ENCODE results near the gene RAB11FIP4.

RAB11FIP4 gene

DNA sequence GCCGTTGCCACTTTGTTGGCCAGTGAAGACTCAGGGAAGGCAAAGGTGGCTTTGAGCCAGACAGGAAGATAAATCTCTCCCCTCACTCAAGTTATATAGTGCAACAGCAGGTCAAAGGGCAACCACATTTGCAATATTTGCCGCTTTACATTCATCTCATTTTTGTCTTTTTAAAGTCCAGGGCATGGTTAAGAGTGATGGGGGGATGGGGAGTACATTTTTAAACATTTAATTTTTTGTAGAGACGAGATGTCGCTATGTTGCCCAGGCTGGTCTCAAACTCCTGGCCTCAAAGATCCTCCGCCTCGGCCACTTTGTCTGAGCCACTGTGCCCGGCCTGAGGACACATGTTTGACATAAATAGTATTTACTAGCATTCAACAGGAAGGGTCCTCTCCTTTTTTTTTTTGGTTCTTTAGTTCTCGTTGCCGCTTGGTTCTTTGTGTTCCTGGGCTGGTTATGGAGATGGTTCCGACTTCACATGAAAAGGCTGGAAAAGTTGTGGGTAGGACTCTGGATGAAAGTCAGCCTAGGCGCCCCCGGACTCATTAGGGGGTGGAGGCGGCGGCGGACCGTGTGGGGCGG is 95.7 kb downstream of the RAB11FIP4 start:
- DNase-seq (ENCODE audit: low read depth): no peak
- peak overlapping the region; percentile 32 for H3K4me3 ChIP-seq (ENCODE audit: low read depth, low read length)
- TF ChIP-seq, protein P1, sequence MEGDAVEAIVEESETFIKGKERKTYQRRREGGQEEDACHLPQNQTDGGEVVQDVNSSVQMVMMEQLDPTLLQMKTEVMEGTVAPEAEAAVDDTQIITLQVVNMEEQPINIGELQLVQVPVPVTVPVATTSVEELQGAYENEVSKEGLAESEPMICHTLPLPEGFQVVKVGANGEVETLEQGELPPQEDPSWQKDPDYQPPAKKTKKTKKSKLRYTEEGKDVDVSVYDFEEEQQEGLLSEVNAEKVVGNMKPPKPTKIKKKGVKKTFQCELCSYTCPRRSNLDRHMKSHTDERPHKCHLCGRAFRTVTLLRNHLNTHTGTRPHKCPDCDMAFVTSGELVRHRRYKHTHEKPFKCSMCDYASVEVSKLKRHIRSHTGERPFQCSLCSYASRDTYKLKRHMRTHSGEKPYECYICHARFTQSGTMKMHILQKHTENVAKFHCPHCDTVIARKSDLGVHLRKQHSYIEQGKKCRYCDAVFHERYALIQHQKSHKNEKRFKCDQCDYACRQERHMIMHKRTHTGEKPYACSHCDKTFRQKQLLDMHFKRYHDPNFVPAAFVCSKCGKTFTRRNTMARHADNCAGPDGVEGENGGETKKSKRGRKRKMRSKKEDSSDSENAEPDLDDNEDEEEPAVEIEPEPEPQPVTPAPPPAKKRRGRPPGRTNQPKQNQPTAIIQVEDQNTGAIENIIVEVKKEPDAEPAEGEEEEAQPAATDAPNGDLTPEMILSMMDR (conservative IDR thresholded peaks at IDR 0.05; ENCODE audit: low read depth, low read length): no peak

DNA sequence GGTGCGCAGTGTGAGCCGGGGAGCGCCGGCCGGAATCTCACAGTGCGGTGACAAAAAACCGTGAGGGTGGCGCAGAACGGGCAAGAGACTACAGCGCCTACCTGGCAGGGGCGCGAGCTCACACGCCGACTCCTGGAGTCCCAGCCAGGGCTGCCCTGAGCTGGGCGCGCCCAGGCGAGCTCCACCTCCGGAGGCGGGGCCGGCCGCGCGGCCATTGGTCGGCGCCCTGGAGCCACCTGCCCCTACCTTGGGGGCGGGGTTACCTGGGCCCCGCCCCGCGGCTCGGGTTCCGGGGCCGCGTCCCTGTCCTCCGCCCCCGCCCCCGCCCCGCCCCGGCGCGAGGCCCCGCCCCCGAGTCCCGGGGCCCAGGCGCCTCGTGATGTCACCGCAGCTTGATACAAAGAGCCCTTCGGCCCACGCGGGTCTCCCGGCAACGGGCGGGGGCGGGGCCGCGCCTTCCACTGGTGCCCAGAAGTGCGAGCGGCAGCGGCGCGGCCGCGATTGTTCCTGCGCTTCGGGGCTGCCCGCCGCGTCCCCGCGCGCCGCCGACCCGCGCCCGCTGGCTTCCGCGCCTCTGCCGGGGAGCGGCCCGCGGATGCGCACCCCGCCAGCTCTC is 96.3 kb downstream of the RAB11FIP4 start:
- H3K4me3 ChIP-seq (ENCODE audit: low read depth, low read length): peak overlapping the region; percentile 37
- TF ChIP-seq, protein P1 (conservative IDR thresholded peaks at IDR 0.05; ENCODE audit: low read depth, low read length): no peak
- DNase-seq (ENCODE audit: low read depth): no peak

DNA sequence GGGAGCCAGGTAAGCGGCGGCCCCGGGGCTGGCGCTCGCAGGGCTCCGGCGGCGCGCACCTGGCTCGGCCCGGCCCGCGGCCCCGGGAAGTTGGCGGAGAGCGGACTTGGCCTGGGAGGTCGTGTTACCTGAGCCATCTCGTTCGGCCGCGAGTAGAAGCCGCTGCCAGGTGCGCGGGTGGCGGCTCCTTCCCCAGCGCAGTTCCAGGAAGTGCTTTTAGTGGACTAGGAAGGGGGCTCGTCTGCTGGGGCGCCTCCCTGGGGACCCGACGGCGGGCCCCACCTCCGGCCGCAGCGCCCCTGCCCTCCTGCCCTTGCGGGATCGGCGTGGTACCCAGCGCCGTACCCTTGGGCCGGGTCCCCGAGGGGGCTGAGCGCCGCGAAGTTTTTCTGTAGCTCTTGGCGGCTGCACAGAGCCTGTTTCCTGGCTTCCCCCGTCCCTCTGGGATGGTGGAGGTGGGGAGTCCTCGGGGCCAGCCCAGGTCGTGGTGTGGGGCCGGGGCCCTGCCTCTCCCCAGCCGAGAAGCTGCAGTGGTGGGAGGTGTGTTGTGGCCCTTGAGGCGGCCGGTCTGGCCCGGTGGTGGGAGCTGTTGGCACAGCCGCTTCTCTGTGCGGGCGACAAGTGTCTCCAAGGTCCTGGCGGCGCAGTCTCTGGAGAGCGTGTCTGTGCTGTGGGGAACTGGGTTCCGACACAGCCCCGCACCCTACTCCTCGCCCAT is 96.9 kb downstream of the RAB11FIP4 start:
- TF ChIP-seq, protein P1 (conservative IDR thresholded peaks at IDR 0.05; ENCODE audit: low read depth, low read length): no peak
- DNase-seq (ENCODE audit: low read depth): no peak
- peak overlapping the region; percentile 24 for H3K4me3 ChIP-seq (ENCODE audit: low read depth, low read length)

DNA sequence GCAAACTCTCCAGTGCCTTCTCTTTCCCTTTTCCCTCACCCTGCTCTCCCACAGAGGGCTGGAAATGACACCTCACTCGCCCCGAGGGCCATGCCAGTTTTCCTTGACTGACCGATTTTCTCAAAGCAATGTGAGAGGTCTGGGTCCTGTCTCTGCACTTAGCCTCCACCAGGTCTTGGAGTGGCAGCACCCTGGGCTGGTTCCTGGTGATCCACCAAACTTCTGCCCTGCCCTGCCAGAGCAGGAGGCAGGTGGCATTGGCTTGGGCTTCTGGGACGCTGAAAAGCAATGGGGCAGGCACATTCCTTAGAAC is 97.5 kb downstream of the RAB11FIP4 start:
- H3K4me3 ChIP-seq (ENCODE audit: low read depth, low read length): no peak overlapping the region
- TF ChIP-seq, protein P1 (conservative IDR thresholded peaks at IDR 0.05; ENCODE audit: low read depth, low read length): no peak
- DNase-seq (ENCODE audit: low read depth): no peak

DNA sequence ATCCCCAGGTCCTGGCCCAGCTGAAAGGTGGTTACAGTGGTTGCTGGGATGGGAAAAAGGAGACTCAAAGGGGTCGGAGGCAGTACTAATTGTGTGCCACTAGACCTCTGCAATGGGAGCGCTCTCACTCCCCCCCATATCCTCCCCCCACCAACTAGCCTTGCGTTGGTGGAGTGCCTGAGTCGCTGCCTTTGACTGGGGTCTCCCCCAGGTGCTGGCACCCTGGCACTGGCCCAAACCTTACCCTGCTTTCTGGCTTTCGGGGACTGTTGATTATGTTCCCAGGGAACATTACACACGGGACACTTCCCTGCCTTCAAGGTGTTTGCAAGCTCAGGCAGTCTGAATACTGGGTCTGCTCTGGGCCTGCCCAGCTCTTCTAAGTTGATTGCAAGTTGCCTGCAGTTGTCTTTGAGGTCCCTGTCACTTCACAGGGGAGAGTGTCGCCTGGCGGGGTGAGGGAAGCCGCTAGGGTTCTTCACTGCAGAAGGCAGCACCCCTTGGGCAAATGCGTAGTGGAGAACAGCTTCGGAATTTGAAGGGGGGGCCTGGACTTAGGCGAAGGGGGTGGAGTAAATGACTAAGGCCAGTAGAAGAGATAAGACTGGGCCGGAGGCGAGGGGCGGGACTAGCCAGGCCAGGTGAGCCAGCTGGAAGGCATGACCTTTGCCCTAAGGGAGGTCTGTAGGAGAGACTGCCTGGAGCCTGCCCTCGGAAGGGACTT is 98.0 kb downstream of the RAB11FIP4 start:
- TF ChIP-seq, protein P1 (conservative IDR thresholded peaks at IDR 0.05; ENCODE audit: low read depth, low read length): no peak
- DNase-seq (ENCODE audit: low read depth): no peak
- H3K4me3 ChIP-seq (ENCODE audit: low read depth, low read length): no peak overlapping the region

DNA sequence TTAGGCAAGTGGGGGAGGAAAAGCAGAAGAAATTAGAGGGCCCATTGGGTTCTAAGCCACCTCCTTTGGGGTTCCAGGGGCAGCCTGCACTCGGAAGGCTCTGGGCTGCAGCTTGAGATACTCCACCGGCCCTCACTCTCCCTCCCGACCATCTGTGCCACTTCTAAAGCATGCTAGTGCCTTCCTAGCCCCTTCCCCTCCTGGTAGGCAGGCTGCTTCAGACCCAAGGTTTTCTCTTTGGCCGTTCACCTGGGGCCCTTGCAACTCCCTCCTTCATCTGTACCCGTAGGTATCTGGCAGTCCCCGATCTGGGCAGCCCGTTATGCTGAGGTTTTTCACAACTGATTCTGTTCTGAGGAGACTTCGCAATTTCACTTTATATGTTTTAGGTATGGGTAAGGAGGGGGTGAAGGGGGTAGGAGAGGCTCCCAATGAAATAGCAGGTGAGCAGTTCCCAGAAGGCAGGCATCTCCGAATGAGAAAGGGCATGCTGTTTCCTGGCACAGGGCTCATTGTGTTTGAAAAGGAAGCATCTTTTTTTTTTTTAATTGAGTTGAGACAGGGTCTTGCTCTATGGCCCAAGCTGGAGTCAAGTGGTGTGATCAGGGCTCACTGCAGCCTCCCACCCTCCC is 98.7 kb downstream of the RAB11FIP4 start:
- H3K4me3 ChIP-seq (ENCODE audit: low read depth, low read length): no peak overlapping the region
- no peak for DNase-seq (ENCODE audit: low read depth)
- TF ChIP-seq, protein P1 (conservative IDR thresholded peaks at IDR 0.05; ENCODE audit: low read depth, low read length): no peak

All from choroid plexus epithelial cell (primary cell).